CD4-positive, CD25-positive, alpha-beta regulatory T cell (primary cell): ENCODE results near the gene COX19. TPM values are rescaled to one million over a fixed set of nuclear protein-coding genes. Genes with fewer than 3 reads are reported as not detected.
A peak's percentile ranks its signal among the peaks of the same experiment; 100 is the strongest.

Experiments used
- ATAC-seq, 2 donors: fragments of 150-1000 bp; cut with Tn5 transposase; one replicate each; pipeline ENCODE4 v1.10.0; 2021; ENCODE audit warnings: low read depth in 2 of 2, moderate number of reproducible peaks in 2 of 2, moderate library complexity in 1 of 2
- DNase-seq, 3 donors: peaks; one replicate each; pipeline versions ENCODE4 v3.0.0 to v3.0.0-alpha.2; 2012 to 2022; ENCODE audit warnings: mixed read lengths in 1 of 3
- H3K27ac ChIP-seq: one replicate; pipeline ENCODE4 v1.7.0; 2013; ENCODE audit warnings: mild to moderate bottlenecking, low read length; ENCODE audit not compliant: insufficient read depth, poor library complexity, severe bottlenecking
- H3K27me3 ChIP-seq: one replicate; pipeline ENCODE4 v1.7.0; 2013; ENCODE audit warnings: low read length; ENCODE audit not compliant: control insufficient read depth, insufficient read depth
- H3K36me3 ChIP-seq: one replicate; pipeline ENCODE4 v1.7.0; 2013; ENCODE audit warnings: mild to moderate bottlenecking, low read length, moderate library complexity; ENCODE audit not compliant: control insufficient read depth, insufficient read depth
- H3K4me1 ChIP-seq: 2 replicates; pipeline ENCODE4 v1.7.0; 2013; ENCODE audit warnings: mild to moderate bottlenecking, low read length; ENCODE audit not compliant: insufficient read depth, control insufficient read depth, poor library complexity, severe bottlenecking
- H3K4me3 ChIP-seq: one replicate; pipeline ENCODE4 v1.7.0; 2013; ENCODE audit warnings: low read depth, mild to moderate bottlenecking, low read length, moderate library complexity
- H3K9me3 ChIP-seq, 2 experiments: 1 replicate in 1 of 2; 2 replicates in 1 of 2; pipeline ENCODE4 v1.7.0; 2013; ENCODE audit warnings: low read length in 2 of 2, mild to moderate bottlenecking in 1 of 2, moderate library complexity in 1 of 2; ENCODE audit not compliant: control insufficient read depth in 2 of 2
- H3K27ac Mint-ChIP-seq, 3 donors: one replicate each; pipeline ENCODE4 v1.8.0; 2020 to 2022; ENCODE audit warnings: mild to moderate bottlenecking in 3 of 3, mixed read lengths in 3 of 3, moderate library complexity in 2 of 3
- H3K27me3 Mint-ChIP-seq: one replicate; pipeline ENCODE4 v1.8.0; 2022; ENCODE audit warnings: mild to moderate bottlenecking, mixed read lengths
- H3K36me3 Mint-ChIP-seq: one replicate; pipeline ENCODE4 v1.8.0; 2020; ENCODE audit warnings: mixed read lengths
- H3K4me1 Mint-ChIP-seq, 4 donors: one replicate each; pipeline ENCODE4 v1.8.0; 2020 to 2022; ENCODE audit warnings: mixed read lengths in 4 of 4, mild to moderate bottlenecking in 1 of 4
- H3K4me3 Mint-ChIP-seq, 4 donors: one replicate each; pipeline ENCODE4 v1.8.0; 2020 to 2022; ENCODE audit warnings: mild to moderate bottlenecking in 4 of 4, mixed read lengths in 4 of 4, moderate library complexity in 3 of 4
- H3K9me3 Mint-ChIP-seq, 7 donors: one replicate each; pipeline ENCODE4 v1.8.0; 2020 to 2022; ENCODE audit warnings: mixed read lengths in 7 of 7, mild to moderate bottlenecking in 3 of 7, moderate library complexity in 2 of 7
- polyA plus RNA-seq, 4 donors: library from polyadenylated mRNA; unstranded; fragments of 300-500 nt; fragmentation: Illumina TruSeq; gene quantifications; one replicate each; pipeline ENCODE4 v1.2.3, GENCODE V29; 2021
- total RNA-seq: library from RNA; stranded (reverse); gene quantifications from one replicate; pipeline ENCODE4 v1.2.3, GENCODE V29; 2022

The COX19 gene
- total and polyA plus RNA-seq, 5 donors from 2014 or later, result 18.3 to 36.8 (median 24.9) TPM

DNA sequence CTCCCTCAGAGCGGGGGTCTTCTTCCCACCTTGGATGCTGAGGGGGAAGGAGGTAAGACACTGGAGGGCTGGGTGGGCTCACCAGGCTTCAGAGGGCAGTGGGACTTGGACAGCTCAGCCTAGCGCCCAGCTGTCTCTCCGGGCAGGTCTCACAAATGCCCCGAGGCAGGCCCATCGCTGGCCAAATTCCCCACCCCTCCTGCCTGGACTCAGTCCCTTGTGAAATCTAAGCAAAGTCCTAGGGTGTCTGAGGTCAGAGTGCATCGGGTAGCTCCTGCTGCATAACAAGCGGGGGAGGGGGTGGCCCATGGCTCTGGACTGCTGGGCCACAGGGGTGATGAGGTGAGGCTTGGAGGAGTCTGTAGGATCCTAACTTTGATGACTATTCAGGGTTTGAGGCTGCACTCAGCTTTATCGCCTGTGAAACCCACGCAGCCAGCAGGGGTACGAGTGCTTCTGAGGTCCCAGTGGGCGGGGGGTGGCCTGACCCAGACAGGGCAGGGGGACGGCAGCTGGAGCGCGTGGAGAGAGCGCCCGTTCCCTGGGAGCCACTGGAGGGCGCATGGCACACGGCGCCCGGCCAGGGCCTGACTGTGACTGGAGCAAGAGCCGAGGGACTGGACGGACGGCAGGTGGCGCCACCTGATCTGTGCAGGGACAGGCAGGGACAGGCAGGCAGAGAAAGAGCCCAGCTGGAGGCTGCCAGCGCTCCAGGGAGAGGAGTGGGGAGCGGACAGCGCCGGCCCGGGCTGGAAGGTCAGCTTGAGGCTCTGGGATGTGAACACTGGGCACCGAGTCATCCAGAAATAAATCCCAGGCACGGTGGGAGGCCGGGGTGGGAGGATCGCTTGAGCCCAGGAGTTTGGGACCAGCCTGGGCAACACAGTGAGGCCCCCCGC, 17.6 kb upstream of the COX19 start:
- Mint-ChIP-seq H3K4me1 (peaks cover 0 to 5% (median 2%) of the 10 kb centered on the region in 4 donors), H3K4me3 (no peak overlapping the region), H3K27me3 (peaks cover 4% of the 10 kb centered on the region), H3K9me3 (no peaks in the 10 kb centered on the region), H3K36me3 (peaks cover 1% of the 10 kb centered on the region), H3K27ac (no peak overlapping the region)
- Histone ChIP-seq H3K27ac (no peak overlapping the region), H3K36me3 (no peaks in the 10 kb centered on the region), H3K9me3 (no peaks in the 10 kb centered on the region), H3K27me3 (no peaks in the 10 kb centered on the region), H3K4me1 (peaks cover 7% of the 10 kb centered on the region), H3K4me3 (no peak overlapping the region)
- ATAC-seq (peak; percentile 99), DNase-seq (peak; percentile 87 to 95 (median 89))

DNA sequence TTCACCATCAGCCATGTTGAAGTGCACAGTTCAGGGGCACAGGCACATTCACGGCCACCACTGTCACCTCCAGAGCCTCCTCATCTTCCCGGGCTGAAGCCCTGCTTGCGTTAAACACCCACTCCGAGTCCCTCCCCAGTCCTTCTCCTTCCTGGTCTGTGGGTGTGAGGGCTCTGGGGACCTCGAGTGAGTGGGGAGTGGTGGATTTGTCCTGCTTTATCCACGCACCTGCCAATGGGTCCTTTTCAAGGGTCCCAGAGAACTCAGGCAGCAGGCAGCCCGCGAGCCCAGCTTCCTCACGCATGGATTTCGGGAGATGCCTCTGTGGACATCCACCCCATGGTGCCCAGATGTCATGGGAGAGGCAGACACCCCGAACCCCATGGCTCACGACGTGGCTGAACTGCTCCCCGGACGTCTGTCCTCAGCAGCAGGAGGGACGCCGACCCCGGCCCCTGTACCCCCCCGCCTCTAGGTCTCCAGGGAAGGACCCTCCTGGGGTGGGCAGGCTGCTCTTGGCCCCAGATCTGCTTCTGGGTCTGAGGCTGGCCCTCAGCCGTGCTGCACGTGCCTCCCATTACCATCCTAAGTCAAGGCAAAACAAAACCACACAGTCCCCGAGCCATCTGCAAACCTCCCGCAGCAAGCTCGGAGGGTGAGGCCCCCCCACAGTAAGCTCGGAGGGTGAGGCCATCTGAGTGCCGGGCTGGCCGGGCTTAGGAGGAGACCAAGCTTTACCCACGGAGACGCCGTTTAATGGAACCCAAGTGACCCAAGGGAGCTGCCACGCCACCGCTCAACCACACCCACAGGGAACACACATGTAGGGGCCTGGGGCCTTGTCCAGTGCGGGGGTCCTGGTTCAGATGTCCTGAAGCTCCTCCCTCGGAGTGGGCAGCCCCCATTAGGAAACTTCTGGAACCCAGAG, 16.6 kb upstream of the COX19 start:
- Histone ChIP-seq H3K4me1 (peaks cover 7% of the 10 kb centered on the region), H3K9me3 (no peaks in the 10 kb centered on the region), H3K27me3 (no peaks in the 10 kb centered on the region), H3K36me3 (no peaks in the 10 kb centered on the region), H3K27ac (no peak overlapping the region), H3K4me3 (no peak overlapping the region)
- H3K4me1 Mint-ChIP-seq, result peaks cover 0 to 5% (median 2%) of the 10 kb centered on the region in 4 donors
- H3K4me3 Mint-ChIP-seq, result no peak overlapping the region
- ATAC-seq (no peak), DNase-seq (no peak)
- no peak overlapping the region for H3K27ac Mint-ChIP-seq
- H3K27me3 Mint-ChIP-seq, result peaks cover 4% of the 10 kb centered on the region
- H3K9me3 Mint-ChIP-seq, result no peaks in the 10 kb centered on the region
- H3K36me3 Mint-ChIP-seq, result no peaks in the 10 kb centered on the region

DNA sequence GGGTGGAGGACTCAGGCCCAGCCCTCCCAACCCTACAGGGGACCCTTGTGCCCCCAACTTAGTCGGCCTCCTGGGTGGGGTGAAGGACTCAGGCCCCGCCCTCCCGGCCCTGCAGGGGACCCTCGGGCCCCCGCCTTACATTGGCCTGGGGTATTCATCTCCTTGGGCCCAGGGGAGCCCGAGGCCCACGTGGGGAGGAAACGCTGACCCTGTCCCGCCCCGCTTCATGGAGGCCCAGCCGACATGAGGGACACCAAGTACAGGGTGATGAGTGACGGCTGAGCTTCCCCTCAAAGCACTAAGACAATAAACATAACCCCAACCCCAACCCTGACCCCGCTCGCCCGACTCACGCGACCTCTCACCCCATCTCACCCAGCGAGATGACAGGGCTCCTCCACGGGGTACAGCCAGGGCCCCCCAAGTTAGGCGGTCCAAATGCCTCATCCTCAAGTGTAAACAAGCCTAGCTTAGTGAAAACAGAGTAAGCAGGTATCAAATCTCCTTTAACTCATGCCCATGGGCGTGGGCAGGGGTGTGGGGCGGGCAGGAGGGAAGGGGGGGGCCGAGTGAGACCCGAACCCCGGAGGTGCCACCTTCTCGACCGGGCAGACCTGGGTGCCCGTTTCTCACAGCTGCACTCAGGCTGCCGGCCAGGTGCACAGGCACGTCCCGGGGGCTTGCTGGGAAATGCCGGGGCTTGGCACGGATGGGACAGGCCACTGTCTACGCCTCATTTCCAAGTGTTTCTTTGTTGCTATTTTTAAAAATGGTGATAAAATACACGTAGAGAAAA, 15.8 kb upstream of the COX19 start:
- Mint-ChIP-seq H3K27ac (no peak overlapping the region), H3K27me3 (peaks cover 4% of the 10 kb centered on the region), H3K36me3 (no peaks in the 10 kb centered on the region), H3K9me3 (no peaks in the 10 kb centered on the region), H3K4me1 (peaks cover 0 to 5% (median 2%) of the 10 kb centered on the region in 4 donors), H3K4me3 (no peak overlapping the region)
- no peak for ATAC-seq
- Histone ChIP-seq H3K4me1 (peaks cover 7% of the 10 kb centered on the region), H3K9me3 (no peaks in the 10 kb centered on the region), H3K4me3 (no peak overlapping the region), H3K36me3 (no peaks in the 10 kb centered on the region), H3K27me3 (no peaks in the 10 kb centered on the region), H3K27ac (no peak overlapping the region)
- DNase-seq, result no peak

- peaks cover 7% of the 10 kb centered on the region for H3K4me1 ChIP-seq
- Mint-ChIP-seq H3K27ac (no peak overlapping the region), H3K4me1 (peaks cover 0 to 5% (median 2%) of the 10 kb centered on the region in 4 donors), H3K27me3 (peaks cover 4% of the 10 kb centered on the region), H3K36me3 (no peaks in the 10 kb centered on the region), H3K9me3 (peaks cover 0 to 2% (median 0%) of the 10 kb centered on the region in 7 donors), H3K4me3 (no peak overlapping the region)
- DNase-seq, result no peak
- no peak for ATAC-seq
- H3K9me3 ChIP-seq, result no peaks in the 10 kb centered on the region
- H3K27ac ChIP-seq, result no peak overlapping the region
- no peaks in the 10 kb centered on the region for H3K27me3 ChIP-seq
- no peaks in the 10 kb centered on the region for H3K36me3 ChIP-seq
- no peak overlapping the region for H3K4me3 ChIP-seq
These were observed 15.1 kb upstream of the COX19 start for GRCh38 chr7:990352-990932.

GRCh38 chr7:988963-989529, 13.7 kb upstream of the COX19 start:
- Mint-ChIP-seq H3K4me3 (no peak overlapping the region), H3K36me3 (no peaks in the 10 kb centered on the region), H3K27ac (no peak overlapping the region), H3K9me3 (peaks cover 0 to 2% (median 0%) of the 10 kb centered on the region in 7 donors), H3K4me1 (peaks cover 0 to 5% (median 2%) of the 10 kb centered on the region in 4 donors), H3K27me3 (peaks cover 4% of the 10 kb centered on the region)
- Histone ChIP-seq H3K36me3 (no peaks in the 10 kb centered on the region), H3K27me3 (no peaks in the 10 kb centered on the region), H3K27ac (no peak overlapping the region), H3K9me3 (no peaks in the 10 kb centered on the region), H3K4me1 (peaks cover 7% of the 10 kb centered on the region), H3K4me3 (no peak overlapping the region)
- ATAC-seq (no peak), DNase-seq (no peak)

GRCh38 chr7:988426-988911, 13.1 kb upstream of the COX19 start:
- Histone ChIP-seq H3K27me3 (no peaks in the 10 kb centered on the region), H3K36me3 (no peaks in the 10 kb centered on the region), H3K4me1 (peaks cover 7% of the 10 kb centered on the region), H3K27ac (no peak overlapping the region), H3K4me3 (no peak overlapping the region), H3K9me3 (no peaks in the 10 kb centered on the region)
- Mint-ChIP-seq H3K4me3 (no peak overlapping the region), H3K9me3 (peaks cover 0 to 2% (median 0%) of the 10 kb centered on the region in 7 donors), H3K4me1 (peaks cover 0 to 5% (median 2%) of the 10 kb centered on the region in 4 donors), H3K27ac (no peak overlapping the region), H3K27me3 (peaks cover 4% of the 10 kb centered on the region), H3K36me3 (no peaks in the 10 kb centered on the region)
- ATAC-seq, result no peak
- no peak for DNase-seq
